Stimulated activated naive CD8-positive, alpha-beta T cell treated with anti-CD3 and anti-CD28 coated beads, Interleukin-15, Interleukin-2, amounts not matched to agents 100 ng/mL and 50 ng/mL, for 24 hours (primary cell): ENCODE measurements around the gene SORD.
"Not testable (repeated sequence)": the region's sequence is repeated elsewhere in the genome, so short reads cannot be mapped to it uniquely, and the experiment has no call there.

Experiments used
- H3K27ac Mint-ChIP-seq: one replicate; pipeline ENCODE4 v1.8.0; 2021; ENCODE audit warnings: mild to moderate bottlenecking, mixed read lengths
- H3K27me3 Mint-ChIP-seq: one replicate; pipeline ENCODE4 v1.8.0; 2021; ENCODE audit warnings: mixed read lengths
- H3K36me3 Mint-ChIP-seq: one replicate; pipeline ENCODE4 v1.8.0; 2021; ENCODE audit warnings: low read depth, mixed read lengths
- H3K4me1 Mint-ChIP-seq: one replicate; pipeline ENCODE4 v1.8.0; 2021; ENCODE audit warnings: low read depth, mixed read lengths
- H3K4me3 Mint-ChIP-seq: one replicate; pipeline ENCODE4 v1.8.0; 2021; ENCODE audit warnings: mild to moderate bottlenecking, mixed read lengths
- H3K9me3 Mint-ChIP-seq: one replicate; pipeline ENCODE4 v1.8.0; 2021; ENCODE audit warnings: mixed read lengths

The SORD gene

DNA sequence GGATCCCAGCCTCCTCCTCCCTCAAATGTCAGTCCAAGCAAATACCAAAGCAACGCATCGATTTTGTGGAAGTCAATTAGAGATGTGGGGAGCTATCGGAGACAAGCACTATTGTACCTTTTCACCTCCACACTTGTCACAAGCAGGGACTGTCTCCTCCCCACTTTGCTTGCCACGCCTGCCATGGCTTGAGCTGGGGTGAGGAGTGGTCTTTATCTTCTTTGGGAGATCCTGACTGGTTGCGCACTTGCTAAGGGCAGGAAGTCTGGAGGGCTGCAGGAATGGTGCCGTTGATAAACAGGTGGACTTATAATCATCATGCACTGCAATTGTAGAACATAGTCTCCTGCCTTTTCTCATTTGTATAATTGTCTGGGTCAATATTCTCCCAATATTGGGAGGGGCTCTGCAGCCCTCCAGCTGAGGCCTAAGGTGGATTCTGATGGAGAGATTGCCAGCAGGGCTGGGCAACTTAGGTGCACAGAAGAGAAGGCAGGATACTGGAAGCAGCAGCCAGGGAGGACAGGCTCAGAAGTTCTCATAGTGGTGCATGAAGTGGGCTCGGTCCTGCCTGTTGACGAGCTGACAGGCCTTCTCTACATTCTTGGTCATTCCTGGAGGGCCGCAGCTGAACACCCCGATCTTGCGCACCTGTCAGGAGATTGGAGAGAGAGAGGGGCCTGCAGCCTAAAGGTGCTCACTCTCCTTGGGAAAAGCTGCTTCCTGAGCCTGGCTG is 70.8 kb downstream of the SORD start:
- Mint-ChIP-seq H3K4me1 (no peaks in the 10 kb centered on the region), H3K27ac (no peak overlapping the region), H3K9me3 (no peaks in the 10 kb centered on the region), H3K4me3 (no peak overlapping the region), H3K27me3 (peaks cover 24% of the 10 kb centered on the region), H3K36me3 (no peaks in the 10 kb centered on the region)

DNA sequence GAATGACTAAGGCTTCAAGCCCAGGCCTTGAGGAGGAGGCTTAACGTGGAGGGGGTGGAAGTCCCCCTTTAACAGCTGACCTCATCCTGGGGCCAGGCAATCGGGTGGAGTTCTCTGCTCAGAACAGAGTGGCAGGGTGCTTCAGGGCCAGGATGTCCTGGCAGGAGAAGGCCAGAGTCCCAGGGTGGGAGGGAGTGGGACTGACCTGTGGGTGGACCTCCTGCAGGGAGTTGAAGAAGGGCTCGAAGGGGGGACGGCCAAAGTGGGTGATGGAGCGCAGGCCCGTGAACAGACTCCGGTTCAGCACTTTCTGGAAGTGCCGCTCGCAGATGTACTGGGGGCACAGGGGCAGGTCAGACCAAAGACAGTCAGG is 71.3 kb downstream of the SORD start:
- Mint-ChIP-seq H3K27me3 (peaks cover 19% of the 10 kb centered on the region), H3K4me3 (no peak overlapping the region), H3K4me1 (no peaks in the 10 kb centered on the region), H3K36me3 (no peaks in the 10 kb centered on the region), H3K27ac (no peak overlapping the region), H3K9me3 (no peaks in the 10 kb centered on the region)

DNA sequence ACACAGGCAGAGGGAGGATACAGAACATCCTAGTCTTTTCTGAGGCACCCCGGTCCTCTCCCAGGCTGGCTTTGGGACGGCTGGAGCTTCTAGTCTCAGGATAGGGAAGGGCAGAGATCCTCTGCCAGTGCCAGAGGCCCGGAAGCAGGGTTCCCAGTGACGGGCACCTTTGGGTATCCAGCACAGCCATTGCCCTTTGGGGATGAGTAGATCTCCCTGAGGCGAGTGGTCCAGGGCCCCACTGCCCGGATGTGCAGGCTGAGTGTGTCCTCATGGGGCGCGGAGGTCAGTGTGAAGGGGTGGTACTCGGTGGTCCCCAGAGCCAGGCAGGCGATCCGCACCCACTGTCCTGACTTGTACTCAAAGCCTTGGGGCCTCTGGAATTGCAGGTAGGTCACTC is 72.7 kb downstream of the SORD start:
- no peaks in the 10 kb centered on the region for H3K36me3 Mint-ChIP-seq
- H3K27ac Mint-ChIP-seq, result no peak overlapping the region
- H3K4me3 Mint-ChIP-seq, result no peak overlapping the region
- no peaks in the 10 kb centered on the region for H3K9me3 Mint-ChIP-seq
- H3K27me3 Mint-ChIP-seq, result peaks cover 10% of the 10 kb centered on the region
- no peaks in the 10 kb centered on the region for H3K4me1 Mint-ChIP-seq

DNA sequence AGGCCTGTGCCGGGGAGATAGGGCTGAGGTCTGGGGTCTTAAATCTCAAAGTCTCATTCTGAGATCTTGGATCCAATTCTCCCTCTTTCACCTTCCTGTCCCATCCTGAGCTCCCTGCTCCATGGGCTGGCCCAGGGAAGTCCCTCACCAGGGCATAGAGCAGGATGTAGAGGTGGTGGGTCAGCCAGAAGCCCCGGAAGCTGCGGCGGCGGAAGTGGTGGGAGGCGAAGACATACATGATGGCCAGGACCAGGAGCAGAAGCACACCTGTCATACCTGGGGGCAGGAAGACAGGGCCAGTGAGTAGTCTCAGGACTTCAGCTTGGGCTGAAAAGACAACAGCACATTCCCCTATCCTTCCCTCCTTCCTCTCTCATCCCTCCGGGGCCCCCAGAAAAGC is 74.5 kb downstream of the SORD start:
- H3K27ac Mint-ChIP-seq, result no peak overlapping the region

DNA sequence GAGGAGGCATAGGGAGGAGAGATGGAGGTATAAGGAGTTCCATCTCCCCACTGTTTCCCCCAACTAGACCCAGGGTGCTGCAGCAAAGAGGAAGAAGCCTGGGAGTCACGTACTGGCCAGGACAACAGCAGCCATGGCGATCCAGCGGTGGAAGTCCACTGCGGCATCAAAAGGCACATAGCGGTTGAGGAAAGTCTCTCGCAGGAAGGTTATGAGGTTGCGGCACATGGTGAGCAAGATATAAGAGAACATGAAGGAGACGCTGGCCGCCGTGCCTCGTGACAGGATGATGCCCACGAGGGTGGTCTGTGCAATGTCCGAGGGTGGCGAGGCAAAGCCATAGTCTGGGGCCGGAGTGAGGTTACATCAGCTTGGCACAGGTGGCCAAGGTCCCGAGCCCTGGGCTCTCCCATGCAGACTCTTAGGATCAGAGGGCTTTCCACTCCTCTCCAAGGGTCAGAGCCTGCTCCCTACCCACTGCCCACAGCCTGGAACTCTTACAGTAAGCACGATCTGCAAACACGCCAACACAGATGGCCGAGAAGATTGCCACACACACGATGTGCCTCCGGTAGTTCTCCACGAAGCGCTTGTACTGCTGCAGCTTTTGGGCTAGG is 76.7 kb downstream of the SORD start:
- H3K36me3 Mint-ChIP-seq, result no peaks in the 10 kb centered on the region
- H3K27me3 Mint-ChIP-seq, result no peaks in the 10 kb centered on the region
- no peaks in the 10 kb centered on the region for H3K9me3 Mint-ChIP-seq

More for the DNA sequence above, 74.5 kb downstream of the SORD start:
- Mint-ChIP-seq H3K4me3 (no peak overlapping the region), H3K4me1 (no peaks in the 10 kb centered on the region), H3K9me3 (no peaks in the 10 kb centered on the region), H3K27me3 (peaks cover 3% of the 10 kb centered on the region), H3K36me3 (no peaks in the 10 kb centered on the region)

DNA sequence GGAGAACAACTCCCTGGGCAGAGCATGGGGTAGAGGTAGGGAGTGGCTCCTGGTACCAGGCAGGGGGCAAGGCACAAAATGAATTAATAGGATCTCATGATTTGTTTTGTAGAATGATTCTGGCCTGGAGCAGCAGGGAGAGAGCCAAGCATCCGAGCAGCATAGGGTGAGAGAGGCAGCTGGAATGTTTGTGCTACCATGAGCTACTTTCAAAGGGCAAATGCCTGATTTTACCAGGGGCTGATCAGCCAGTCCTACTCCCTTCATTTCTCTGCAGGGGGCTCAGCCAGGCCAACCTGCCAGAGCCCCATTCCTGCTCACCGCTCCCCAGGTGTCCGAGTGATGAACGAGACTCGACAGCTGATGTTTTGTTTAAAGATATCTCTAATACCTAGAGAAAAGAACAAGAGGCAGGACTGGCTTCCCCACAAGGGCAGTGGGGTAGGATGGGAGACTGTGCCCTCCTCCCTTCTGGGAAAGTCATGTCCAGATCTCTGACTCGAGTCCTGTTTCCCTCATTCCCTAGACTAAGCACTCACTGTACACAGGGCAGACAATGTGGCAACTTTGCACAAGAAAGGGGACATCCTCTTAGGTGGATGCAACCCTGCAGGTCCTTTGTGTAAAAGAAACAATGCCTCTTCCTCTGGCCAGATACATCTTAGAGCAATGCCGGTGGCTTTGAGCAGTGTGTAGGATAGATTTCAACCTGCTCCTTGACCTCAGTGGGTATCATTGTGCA is 78.1 kb downstream of the SORD start:
- no peak overlapping the region for H3K4me3 Mint-ChIP-seq
- no peaks in the 10 kb centered on the region for H3K9me3 Mint-ChIP-seq
- no peak overlapping the region for H3K27ac Mint-ChIP-seq
- H3K36me3 Mint-ChIP-seq, result no peaks in the 10 kb centered on the region
- no peaks in the 10 kb centered on the region for H3K4me1 Mint-ChIP-seq
- no peaks in the 10 kb centered on the region for H3K27me3 Mint-ChIP-seq

More for the DNA sequence above, 76.7 kb downstream of the SORD start:
- no peaks in the 10 kb centered on the region for H3K4me1 Mint-ChIP-seq
- no peak overlapping the region for H3K27ac Mint-ChIP-seq
- H3K4me3 Mint-ChIP-seq, result no peak overlapping the region

DNA sequence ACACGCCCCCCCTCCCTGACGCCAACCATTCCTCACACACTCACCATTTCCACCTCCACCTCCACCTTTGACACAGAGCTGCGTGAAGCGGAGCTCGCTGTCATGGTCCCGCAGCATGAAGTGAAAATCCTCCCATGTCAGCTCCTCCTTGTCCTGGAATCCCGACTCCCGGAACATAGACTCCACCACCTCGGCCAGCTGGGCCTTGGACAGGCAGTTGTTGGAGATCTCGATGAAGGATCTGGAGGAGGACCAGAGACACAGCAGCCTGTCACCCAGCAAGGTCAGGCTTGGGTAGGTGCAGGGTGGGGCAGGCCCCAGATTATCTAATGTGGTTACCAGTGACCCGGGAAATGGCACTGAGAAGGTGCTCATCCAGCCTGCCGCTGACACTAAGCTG is 78.8 kb downstream of the SORD start:
- Mint-ChIP-seq H3K27ac (no peak overlapping the region), H3K9me3 (no peaks in the 10 kb centered on the region), H3K27me3 (peaks cover 3% of the 10 kb centered on the region), H3K4me1 (no peaks in the 10 kb centered on the region), H3K36me3 (no peaks in the 10 kb centered on the region), H3K4me3 (no peak overlapping the region)

DNA sequence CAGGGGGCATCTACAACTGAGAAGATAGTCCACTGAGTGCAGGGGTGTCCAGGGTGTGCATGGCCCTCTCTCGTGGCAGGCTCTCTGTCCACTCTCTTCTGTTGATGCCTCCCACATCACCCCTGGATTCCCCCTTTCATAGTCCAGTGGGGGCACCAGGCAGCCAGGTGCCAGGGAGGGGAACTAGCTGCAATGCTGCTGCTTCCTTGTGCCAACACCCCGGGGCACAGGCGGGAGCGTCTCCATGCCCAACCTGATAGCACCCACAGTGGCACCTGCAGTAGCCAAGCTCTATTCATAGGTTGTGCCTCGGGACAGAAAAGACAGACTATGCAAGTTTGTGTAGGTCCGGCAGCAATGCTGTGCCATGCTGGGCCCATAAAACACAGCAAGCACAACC is 79.2 kb downstream of the SORD start:
- no peaks in the 10 kb centered on the region for H3K4me1 Mint-ChIP-seq
- H3K36me3 Mint-ChIP-seq, result no peaks in the 10 kb centered on the region
- no peak overlapping the region for H3K4me3 Mint-ChIP-seq

DNA sequence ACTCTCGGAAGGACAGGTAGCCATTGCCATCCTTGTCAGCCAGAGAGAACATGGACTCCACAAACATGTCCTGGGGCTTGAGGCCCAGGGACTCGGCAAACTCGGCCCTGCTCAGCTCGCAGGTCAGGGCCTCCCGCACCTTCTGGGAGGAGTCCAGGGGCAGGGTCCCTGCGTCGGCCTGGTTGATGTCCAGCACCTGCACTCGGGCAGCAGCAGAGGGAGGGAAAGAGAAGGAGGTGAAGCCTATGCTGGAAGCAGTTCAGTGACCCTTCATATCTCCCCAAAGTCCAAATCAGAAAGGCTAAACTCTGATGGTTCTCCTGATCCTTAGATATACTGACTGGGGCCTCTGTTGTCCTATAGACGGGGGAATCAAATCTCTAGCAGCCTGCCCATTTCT is 81.2 kb downstream of the SORD start:
- not testable (repeated sequence) for H3K9me3 Mint-ChIP-seq, H3K4me1 Mint-ChIP-seq, H3K4me3 Mint-ChIP-seq, H3K36me3 Mint-ChIP-seq, H3K27ac Mint-ChIP-seq
- H3K27me3 Mint-ChIP-seq, result peaks cover 16% of the 10 kb centered on the region

More for the DNA sequence above, 79.2 kb downstream of the SORD start:
- Mint-ChIP-seq H3K27ac (no peak overlapping the region), H3K27me3 (peaks cover 6% of the 10 kb centered on the region), H3K9me3 (no peaks in the 10 kb centered on the region)

DNA sequence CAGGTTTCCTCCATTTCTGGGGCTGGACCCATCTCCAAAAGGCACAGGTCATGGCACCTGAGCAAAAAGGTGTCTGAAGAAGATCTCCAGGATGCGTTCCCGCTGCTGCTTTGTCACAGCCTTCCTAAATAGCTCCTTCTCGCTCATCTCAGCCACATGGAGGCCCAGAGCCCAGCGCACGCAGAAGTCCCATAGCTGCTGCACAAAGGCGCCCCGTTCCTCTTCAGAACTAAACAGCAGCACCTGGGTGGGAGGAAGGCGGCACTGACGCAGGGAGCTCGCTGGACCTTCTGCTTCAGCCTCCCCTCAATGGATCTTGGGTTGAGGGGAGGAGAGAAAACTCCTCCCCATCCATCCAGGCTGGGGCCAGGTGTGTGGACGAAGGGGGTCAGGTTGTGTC is 82.6 kb downstream of the SORD start:
- H3K36me3 Mint-ChIP-seq, result no peaks in the 10 kb centered on the region
- no peaks in the 10 kb centered on the region for H3K9me3 Mint-ChIP-seq
- H3K27me3 Mint-ChIP-seq, result peaks cover 29% of the 10 kb centered on the region
- H3K4me3 Mint-ChIP-seq, result no peak overlapping the region
- H3K27ac Mint-ChIP-seq, result no peak overlapping the region
- no peaks in the 10 kb centered on the region for H3K4me1 Mint-ChIP-seq

DNA sequence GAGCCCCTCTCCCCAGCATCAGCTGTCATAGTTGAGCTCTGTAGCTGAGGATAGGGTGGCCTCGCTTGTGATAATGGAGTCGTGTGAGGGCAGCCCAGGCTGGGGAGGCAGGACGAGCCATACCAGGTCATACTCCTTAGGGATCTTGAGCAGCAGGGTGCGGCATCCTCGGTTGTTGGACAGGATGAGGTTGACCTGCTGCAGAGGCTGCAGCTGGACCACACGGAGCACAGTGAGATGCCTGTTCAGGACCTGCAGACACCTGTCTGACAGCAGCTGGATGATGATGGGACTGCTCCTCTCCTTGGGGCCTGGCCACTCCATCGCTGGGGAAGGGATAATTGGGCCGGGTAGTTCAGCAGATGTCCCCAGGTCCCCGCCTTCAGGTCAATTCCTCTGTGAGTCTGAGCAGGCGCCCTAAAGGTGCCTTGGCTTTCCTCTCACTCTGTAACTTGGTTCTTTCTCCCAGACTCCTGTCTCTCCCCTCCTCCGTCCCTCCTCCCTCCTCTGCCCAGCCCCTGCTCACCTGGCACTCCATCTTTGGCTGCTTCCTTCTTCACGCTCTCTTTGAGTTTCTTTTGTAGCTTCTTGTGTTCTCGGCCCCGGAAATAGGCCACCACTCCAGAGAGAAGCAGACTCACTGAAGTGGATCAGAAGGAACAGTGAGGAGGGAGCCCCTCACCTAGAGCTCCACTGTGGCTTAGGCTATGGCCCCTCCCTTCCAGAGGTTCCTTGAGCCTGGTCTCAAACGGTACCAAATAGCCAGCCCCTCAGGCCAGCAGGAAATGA is 83.2 kb downstream of the SORD start:
- no peak overlapping the region for H3K27ac Mint-ChIP-seq
- peaks cover 31% of the 10 kb centered on the region for H3K27me3 Mint-ChIP-seq
- no peaks in the 10 kb centered on the region for H3K4me1 Mint-ChIP-seq
- H3K4me3 Mint-ChIP-seq, result no peak overlapping the region
- no peaks in the 10 kb centered on the region for H3K36me3 Mint-ChIP-seq
- H3K9me3 Mint-ChIP-seq, result no peaks in the 10 kb centered on the region

DNA sequence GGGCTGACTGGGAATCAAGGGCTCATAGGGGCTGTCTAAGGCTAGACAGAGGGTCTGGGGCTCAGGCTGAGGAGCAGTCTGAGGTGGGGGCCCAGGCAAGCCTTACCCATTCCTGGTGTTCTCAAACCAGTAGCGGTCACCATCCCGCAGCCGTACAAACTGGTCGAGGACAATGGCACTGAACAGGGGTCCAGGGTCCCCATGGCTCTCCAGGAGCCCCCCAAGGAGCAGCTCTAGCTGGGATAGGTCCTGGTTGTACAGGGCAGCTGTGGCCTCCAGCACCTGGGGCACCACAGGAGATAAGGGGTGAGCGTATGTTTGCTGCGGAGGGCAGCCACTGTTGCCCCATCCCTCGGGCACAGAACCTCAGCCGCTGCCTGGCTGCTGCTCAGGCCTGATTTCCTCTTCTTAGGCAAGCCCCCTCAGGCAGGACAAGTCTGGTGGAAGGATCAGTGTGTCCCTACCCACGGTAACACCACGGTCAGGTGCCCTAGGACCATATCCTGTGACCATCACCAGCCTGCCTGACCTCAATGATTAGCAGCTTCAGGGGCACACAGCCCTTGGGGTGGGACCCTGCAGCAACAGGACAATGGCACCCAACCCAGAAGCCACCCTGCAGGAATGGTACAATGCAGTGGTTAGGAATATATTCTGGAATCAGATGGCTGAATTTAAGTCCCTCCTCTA is 85.1 kb downstream of the SORD start:
- Mint-ChIP-seq H3K4me1 (peaks cover 10% of the 10 kb centered on the region), H3K4me3 (no peak overlapping the region), H3K27ac (no peak overlapping the region), H3K36me3 (no peaks in the 10 kb centered on the region), H3K27me3 (peaks cover 45% of the 10 kb centered on the region), H3K9me3 (no peaks in the 10 kb centered on the region)

DNA sequence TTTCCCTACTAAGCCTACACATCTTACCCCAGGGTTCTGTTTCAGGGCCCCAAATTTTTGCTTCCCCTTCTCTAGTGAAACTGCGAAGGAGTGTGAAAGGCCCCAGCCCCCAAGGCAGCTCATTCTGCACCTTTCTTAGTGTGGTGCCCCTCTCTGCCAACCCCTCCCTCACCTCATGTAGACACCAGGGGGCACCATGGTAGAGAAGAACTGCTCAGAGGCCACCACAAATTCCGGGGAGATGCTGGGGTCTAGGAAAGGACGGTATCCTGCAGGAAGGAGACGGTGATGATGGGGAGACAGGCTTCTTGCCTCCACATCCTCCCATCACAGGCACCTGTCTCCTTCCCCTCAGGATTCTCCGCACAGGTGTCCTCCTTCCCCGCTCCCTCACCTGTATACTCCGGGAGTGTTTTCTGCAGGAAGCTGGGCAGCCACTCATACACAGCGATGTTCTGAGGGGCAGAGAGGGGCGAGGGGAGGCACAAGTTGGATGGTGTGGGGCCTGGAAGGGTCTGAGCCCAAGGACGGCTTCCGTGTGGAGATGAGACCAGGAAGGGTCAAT is 87.3 kb downstream of the SORD start:
- peaks cover 16% of the 10 kb centered on the region for H3K4me1 Mint-ChIP-seq
- H3K9me3 Mint-ChIP-seq, result no peaks in the 10 kb centered on the region
- no peaks in the 10 kb centered on the region for H3K36me3 Mint-ChIP-seq
- H3K27ac Mint-ChIP-seq, result no peak overlapping the region
- no peak overlapping the region for H3K4me3 Mint-ChIP-seq
- H3K27me3 Mint-ChIP-seq, result peaks cover 68% of the 10 kb centered on the region

DNA sequence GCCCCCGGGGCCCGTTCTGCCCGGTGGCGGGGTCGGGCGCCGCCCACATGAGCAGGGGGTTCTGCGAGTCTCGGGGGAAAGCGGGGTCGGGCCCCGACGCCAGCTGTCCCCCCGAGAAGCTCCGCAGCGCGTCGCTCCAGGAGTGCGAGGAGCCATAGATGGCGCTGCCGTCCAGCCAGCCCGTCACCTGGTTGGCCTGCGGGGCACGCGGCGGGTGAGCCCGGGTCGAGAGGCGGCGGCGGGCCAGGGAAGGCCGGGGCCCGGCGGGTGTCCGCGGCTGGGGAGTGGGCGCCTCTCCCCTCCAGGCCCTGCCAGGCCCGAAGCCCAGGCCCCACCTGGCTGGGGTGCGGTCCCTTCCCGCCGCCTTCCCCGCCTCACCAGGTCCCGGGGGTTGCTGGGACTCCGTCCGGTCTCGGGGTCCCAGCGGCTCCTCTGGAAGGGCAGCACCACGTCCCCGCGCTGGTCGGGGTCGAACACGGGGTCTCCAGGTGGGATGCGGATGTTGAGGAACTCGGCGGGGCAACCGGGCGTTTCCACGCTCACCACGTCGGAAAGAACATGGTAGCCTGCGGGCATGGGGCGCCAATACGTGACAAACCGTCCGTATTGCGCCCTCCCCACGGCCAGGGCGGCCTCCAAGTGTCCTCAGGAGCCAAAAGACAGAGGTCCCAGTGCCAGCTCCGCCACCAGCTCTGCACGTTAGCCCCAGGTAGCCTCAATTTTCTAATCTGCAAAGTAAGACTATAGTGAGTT is 88.6 kb downstream of the SORD start:
- Mint-ChIP-seq H3K36me3 (no peaks in the 10 kb centered on the region), H3K4me3 (no peak overlapping the region), H3K27me3 (peaks cover 78% of the 10 kb centered on the region), H3K9me3 (no peaks in the 10 kb centered on the region), H3K27ac (no peak overlapping the region), H3K4me1 (peaks cover 22% of the 10 kb centered on the region)
